Keratinocyte (primary cell): Measurements from ENCODE around the gene ARID5B.

Experiments used
- EZH2 ChIP-seq: IDR thresholded peaks from one replicate; pipeline ENCODE4 v1.6.1; 2012; ENCODE audit warnings: inconsistent platforms, mild to moderate bottlenecking, low read length, moderate library complexity
- TF ChIP-seq, protein P1 (sequence below), 3 experiments: IDR thresholded peaks in 1 of 3; conservative IDR thresholded peaks in 1 of 3; optimal IDR thresholded peaks in 1 of 3; 2 replicates in 2 of 3; 3 replicates in 1 of 3; pipeline versions ENCODE3 to v1.5.1; 2011; ENCODE audit warnings: low read length in 3 of 3, mild to moderate bottlenecking in 3 of 3, moderate library complexity in 2 of 3, control low read depth in 1 of 3, inconsistent platforms in 1 of 3; ENCODE audit not compliant: insufficient read depth in 2 of 3; ENCODE audit errors: extremely low read depth in 1 of 3

DNA sequence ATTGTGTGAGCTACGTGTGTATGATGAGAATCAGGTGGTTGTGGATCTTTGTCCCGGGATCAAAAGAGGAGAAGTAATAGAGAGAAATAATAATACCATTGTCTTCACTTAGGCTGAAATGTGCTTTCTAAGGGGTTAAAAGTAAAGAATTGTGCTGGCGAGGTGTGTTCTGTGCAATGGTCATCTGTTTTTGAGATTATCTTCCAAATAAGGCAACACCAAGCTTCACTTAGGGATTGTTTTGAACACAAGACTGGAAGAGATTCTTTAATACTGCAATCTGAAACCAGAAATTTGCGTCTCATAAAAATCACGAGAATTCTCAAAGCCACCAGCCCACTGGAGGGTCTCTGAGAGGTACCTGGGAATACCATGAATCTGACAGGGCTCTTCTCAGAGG lies 84.2 kb downstream of the ARID5B start:
- TF ChIP-seq, protein P1, sequence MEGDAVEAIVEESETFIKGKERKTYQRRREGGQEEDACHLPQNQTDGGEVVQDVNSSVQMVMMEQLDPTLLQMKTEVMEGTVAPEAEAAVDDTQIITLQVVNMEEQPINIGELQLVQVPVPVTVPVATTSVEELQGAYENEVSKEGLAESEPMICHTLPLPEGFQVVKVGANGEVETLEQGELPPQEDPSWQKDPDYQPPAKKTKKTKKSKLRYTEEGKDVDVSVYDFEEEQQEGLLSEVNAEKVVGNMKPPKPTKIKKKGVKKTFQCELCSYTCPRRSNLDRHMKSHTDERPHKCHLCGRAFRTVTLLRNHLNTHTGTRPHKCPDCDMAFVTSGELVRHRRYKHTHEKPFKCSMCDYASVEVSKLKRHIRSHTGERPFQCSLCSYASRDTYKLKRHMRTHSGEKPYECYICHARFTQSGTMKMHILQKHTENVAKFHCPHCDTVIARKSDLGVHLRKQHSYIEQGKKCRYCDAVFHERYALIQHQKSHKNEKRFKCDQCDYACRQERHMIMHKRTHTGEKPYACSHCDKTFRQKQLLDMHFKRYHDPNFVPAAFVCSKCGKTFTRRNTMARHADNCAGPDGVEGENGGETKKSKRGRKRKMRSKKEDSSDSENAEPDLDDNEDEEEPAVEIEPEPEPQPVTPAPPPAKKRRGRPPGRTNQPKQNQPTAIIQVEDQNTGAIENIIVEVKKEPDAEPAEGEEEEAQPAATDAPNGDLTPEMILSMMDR (optimal IDR thresholded peaks at IDR 0.05 in 1 of 3, IDR thresholded peaks at IDR 0.05 in 1 of 3, conservative IDR thresholded peaks at IDR 0.05 in 1 of 3; ENCODE audit: extremely low read depth in 1 of 3, insufficient read depth in 2 of 3, low read length in 3 of 3), result no peak
- no peak for TF ChIP-seq EZH2
